MG63 (cell line): ENCODE results near the gene NTN1. TPM values are rescaled to one million over a fixed set of nuclear protein-coding genes. Genes with fewer than 3 reads are reported as not detected.
A peak's percentile ranks its signal among the peaks of the same experiment; 100 is the strongest.

Experiments used
- DNase-seq: peaks from one replicate; pipeline ENCODE4 v3.0.0-alpha.2; 2020
- H3K27me3 ChIP-seq: fragments of 250-450 bp; sonication (Bioruptor Pico); 2 replicates; pipeline ENCODE4 v1.5.1; 2020; ENCODE audit warnings: mild to moderate bottlenecking, moderate library complexity
- H3K36me3 ChIP-seq: fragments of 250-450 bp; sonication (Bioruptor Pico); 2 replicates; pipeline ENCODE4 v1.5.1; 2020; ENCODE audit warnings: mild to moderate bottlenecking, moderate library complexity
- H3K4me3 ChIP-seq: fragments of 250-450 bp; sonication (Bioruptor Pico); 2 replicates; pipeline ENCODE4 v1.5.1; 2020; ENCODE audit warnings: mild to moderate bottlenecking, moderate library complexity
- H3K9me3 ChIP-seq: fragments of 250-450 bp; sonication (Bioruptor Pico); 2 replicates; pipeline ENCODE4 v1.5.1; 2020; ENCODE audit warnings: mild to moderate bottlenecking, moderate library complexity
- total RNA-seq: library from RNA; depleted of rRNA; stranded (reverse); fragments of >200 nt; shearing (Covaris generic); gene quantifications from 2 replicates; pipeline ENCODE4 v1.2.3, GENCODE V29; 2014; ENCODE audit warnings: low replicate concordance

The NTN1 gene
- total RNA-seq, 1 experiment from 2014 or later: 0.79 TPM

DNA sequence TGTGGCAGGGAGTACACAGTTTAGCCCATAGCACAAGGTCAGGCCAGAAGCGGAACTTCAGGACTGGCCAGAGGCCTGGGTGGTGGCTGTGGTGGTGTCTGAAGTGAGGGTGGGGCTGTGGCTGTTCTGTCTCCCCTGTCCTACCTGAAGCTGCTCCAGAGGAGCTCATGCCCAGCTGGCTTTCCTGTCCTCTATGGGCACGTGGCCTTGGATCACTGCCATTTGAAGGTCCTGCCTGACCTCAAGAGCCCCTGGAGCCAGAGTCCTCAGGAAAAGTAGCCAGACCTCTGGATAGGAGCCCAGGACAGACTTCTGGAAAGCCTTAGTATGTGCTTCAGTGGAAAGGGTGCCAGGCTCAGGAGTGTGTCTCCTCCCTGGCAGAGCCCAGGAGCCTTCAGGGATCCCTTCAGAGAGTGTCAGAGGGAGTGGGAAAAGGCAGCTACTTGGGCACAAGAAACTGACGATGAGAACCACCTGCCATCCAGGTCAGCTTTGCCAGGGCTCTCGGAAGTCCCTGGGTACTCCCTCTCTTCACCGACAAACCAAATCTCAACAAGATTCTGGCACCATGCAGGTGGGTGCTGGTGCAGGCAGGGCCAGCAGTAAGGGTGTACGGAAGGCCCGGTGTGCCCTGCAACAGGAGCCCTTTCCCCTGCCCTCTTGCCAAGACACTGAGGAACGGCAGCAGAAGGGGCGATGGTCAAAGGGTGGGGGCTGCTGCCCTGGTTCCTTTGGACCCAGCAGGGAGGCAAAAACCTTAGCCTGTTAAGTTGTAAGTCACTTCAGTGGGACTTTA, 153.7 kb downstream of the NTN1 start:
- Histone ChIP-seq H3K36me3 (no peaks in the 10 kb centered on the region), H3K9me3 (no peaks in the 10 kb centered on the region), H3K27me3 (no peaks in the 10 kb centered on the region), H3K4me3 (no peak overlapping the region)
- no peak for DNase-seq

DNA sequence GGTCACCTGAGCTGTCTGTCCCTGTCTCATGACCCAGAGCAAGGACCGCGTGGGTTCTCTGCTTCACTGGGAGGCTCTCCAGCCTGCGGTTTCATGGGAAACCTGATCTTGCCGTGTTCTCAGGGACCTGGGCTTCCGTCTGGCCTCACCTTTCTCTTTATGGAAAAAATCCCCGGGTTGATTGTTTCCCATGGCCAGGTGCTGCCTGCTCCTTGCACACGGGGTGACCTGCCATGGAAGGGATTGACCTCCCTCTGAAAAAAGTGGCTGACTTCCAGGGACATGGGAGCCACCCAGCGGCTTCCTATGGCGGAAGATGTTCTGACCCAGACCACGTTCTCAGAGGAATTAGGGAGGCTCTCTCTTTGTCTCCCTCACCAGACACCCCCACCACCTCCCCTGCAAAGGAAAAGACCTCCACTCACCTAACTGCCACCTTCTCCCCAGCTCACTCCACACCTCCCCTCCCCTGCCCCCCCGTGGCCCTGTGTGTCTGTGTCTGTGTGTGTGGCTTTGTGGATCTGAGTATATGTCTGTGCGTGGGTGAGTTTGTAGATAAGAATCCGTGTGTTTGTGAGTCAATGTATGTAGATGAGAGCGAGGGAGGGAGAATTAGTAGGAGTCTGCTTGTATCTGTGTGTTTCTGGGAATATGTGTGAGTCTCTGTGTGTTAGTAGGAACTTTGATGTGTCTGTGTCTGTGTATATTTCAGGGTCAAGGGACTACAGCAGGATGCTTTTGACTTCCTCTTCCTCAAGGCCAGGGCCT, 154.6 kb downstream of the NTN1 start:
- no peaks in the 10 kb centered on the region for H3K36me3 ChIP-seq
- H3K27me3 ChIP-seq: no peaks in the 10 kb centered on the region
- H3K4me3 ChIP-seq: no peak overlapping the region
- H3K9me3 ChIP-seq: no peaks in the 10 kb centered on the region
- DNase-seq: no peak

DNA sequence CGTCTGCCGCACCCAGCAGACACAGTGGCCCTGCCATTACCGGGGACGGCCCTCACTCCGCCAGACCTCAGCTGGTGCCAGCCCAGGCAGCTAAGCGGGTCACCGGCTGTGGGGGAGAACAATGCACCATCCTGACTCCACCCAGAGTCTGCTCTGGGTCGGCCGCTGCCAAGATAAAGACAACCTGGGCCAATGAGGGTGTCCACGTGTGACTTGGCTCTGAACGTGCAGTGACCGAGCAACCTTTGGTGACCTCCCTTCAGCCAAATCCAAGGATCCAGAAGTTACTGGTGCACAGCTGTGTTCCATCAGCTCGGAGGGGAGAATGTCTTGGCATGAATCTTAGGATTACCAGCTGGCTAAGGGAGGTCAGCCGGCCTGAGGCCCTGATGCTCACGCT, 155.9 kb downstream of the NTN1 start:
- Histone ChIP-seq H3K27me3 (no peaks in the 10 kb centered on the region), H3K36me3 (no peaks in the 10 kb centered on the region)
- no peak for DNase-seq

DNA sequence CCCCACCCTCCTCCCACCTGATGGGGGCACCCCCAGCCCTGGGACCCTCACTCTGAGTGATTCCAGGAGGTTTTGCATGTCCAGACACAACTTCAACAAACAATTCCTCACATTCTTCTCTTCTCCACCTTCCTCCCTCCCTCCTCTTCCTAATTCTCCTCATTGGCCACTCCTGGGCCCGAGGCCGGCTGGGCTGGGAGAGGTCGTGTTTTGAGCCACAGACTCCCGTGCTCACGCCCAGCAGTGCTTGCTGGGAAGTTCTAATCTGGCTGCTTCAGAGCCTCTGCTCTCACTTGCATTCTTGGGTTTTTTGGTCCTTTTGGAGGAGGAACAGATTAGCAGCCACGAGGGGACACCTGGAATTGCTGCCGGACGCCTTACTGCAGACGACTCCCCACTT, 157.0 kb downstream of the NTN1 start:
- Histone ChIP-seq H3K9me3 (no peaks in the 10 kb centered on the region), H3K4me3 (no peak overlapping the region), H3K36me3 (no peaks in the 10 kb centered on the region), H3K27me3 (no peaks in the 10 kb centered on the region)
- no peak for DNase-seq

More for the DNA sequence above, 155.9 kb downstream of the NTN1 start:
- H3K9me3 ChIP-seq: no peaks in the 10 kb centered on the region
- H3K4me3 ChIP-seq: no peak overlapping the region

DNA sequence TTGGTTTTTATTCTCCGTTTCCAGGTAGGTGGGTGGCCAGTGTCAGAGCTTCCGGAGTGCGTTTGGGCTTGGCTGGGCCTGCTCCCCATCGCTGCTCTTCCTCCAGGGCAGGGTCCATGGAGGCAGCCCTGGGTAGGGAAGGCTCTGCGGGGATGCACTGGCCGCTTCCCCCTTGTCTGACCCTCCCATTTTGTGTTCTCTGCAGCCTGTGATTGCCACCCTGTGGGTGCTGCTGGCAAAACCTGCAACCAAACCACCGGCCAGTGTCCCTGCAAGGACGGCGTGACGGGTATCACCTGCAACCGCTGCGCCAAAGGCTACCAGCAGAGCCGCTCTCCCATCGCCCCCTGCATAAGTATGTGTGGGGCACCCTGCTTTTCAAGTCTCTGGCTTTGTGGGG, 158.3 kb downstream of the NTN1 start:
- no peaks in the 10 kb centered on the region for H3K27me3 ChIP-seq
- H3K36me3 ChIP-seq: no peaks in the 10 kb centered on the region
- no peak for DNase-seq
- H3K4me3 ChIP-seq: no peak overlapping the region
- H3K9me3 ChIP-seq: no peaks in the 10 kb centered on the region

DNA sequence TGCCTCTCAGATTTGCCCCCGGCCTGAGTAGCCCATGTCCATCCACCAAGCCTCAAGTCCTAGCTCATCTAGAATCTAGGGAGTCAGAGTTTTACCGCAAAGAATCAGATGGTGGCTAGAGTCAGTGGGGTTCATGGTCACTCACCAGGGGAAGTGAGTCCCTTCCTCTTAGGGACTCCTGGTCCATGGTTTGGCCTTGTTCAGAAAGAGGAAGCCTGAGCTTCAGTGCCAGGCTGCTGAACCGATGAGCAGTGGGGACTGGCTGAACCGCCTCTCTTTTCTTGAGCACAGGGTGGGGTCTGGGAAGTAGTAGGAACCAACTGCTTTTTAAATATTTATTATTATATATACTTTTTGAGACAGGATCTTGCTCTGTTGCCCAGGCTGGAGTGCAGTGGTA, 160.3 kb downstream of the NTN1 start:
- no peaks in the 10 kb centered on the region for H3K9me3 ChIP-seq
- DNase-seq: no peak
- no peak overlapping the region for H3K4me3 ChIP-seq
- H3K36me3 ChIP-seq: no peaks in the 10 kb centered on the region
- H3K27me3 ChIP-seq: no peaks in the 10 kb centered on the region

DNA sequence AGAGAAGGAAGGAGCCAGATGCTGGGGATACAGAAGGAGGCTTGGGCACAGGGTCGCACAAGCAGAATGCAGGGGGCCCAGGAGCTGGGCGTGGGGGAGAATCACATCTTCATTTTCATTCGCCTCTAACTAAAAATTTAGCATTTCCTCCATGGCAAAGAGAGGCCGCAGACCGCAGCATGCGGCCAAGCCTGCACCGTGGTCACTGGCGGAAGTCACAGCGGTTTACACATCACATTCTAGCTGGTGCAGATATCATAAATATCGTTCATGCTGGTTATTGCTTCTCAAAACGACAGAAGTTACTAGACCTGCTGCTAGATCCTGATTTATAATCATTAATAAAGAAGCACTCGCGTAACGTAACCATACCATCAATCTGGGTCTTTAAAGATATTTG, 162.0 kb downstream of the NTN1 start:
- Histone ChIP-seq H3K36me3 (no peaks in the 10 kb centered on the region), H3K9me3 (no peaks in the 10 kb centered on the region), H3K27me3 (no peaks in the 10 kb centered on the region), H3K4me3 (no peak overlapping the region)
- DNase-seq: no peak

DNA sequence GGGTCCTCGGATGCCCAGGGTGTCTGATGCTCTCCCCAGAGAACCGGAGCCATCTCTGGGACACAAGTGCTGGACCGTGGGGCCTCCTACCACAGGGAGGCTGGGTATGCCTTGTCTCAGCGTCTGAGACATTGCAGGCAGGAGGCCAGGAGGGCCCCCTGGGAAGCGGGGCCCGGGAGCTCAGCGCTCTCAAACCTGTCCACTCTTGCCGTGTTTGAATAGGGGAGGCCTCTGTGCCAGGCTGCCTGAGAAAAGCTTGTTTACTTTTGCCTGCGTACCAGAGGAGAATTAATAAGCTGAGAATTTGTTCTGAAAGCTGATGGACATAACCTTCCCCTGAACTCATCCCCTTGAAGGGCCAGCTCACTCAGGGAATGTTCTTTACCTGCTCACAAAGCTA, 163.8 kb downstream of the NTN1 start:
- DNase-seq: no peak
- H3K36me3 ChIP-seq: no peaks in the 10 kb centered on the region
- no peak overlapping the region for H3K4me3 ChIP-seq
- no peaks in the 10 kb centered on the region for H3K9me3 ChIP-seq
- H3K27me3 ChIP-seq: no peaks in the 10 kb centered on the region

DNA sequence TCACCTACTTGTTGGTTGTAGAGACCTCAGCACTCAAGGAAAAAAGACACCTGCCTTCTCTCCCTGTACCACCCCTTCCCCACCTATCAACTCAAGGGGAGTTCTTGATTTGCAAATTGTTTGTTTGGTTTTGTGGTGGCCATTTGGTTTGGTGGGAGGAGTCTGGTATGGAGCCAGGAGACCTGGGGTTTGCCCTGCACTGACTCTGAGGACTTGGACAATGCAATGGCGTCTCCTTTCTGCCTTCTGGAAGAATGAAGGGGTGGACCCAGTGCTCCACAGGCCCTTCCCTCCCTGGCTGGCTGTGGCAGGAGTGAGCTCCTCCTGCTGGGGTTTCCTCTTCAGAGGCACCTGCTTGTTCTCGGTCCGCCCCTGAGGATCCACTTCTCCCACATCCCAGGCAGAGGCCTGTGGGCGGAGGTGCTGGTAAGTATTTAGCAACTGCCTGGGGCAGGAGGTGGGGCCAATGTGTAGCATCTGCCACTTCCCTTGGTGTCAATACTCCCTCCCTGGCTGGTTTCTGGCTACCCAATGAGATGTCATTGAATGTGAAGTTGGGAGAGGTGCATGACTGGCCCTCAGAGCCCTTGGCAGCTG, 164.5 kb downstream of the NTN1 start:
- Histone ChIP-seq H3K27me3 (no peaks in the 10 kb centered on the region), H3K4me3 (no peak overlapping the region), H3K9me3 (no peaks in the 10 kb centered on the region), H3K36me3 (no peaks in the 10 kb centered on the region)
- no peak for DNase-seq

DNA sequence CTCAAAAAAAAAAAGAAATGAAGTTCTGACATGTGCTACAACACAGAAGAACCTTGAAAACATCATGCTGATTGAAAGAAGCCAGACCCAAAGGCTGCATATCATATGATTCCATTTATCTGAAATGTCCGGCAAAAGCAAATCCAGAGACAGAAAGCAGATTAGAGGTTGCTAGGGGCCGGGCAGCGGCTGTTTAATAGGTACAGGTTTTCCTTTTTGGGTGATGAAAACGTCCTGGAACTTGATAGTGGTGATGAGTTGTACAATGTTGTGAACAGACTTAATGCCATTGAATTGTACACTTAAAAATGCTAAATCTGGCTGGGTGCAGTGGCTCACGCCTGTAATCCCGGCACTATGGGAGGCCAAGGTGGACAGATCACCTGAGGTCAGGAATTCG, 166.5 kb downstream of the NTN1 start:
- DNase-seq: no peak
- Histone ChIP-seq H3K4me3 (no peak overlapping the region), H3K36me3 (no peaks in the 10 kb centered on the region), H3K9me3 (no peaks in the 10 kb centered on the region), H3K27me3 (no peaks in the 10 kb centered on the region)

DNA sequence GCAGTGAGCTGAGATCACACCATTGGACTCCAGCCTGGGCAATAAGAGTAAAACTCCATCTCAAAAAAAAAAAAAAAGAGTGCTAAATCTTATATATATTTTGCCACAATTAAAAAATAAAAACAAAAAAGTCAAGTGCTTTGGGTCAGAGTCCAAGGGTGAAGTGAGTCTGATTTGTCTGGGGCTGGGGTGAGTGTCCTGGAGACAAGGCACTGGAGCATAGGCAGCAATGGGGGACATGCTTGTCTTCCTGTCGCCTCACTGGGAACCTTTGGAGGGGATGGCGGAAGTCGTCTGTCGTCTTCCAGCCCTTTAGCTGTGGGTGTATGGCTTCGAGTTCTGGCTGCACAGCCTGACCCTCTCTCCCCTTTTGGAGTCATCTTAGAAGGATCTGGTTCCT, 167.1 kb downstream of the NTN1 start:
- DNase-seq: no peak
- Histone ChIP-seq H3K36me3 (no peaks in the 10 kb centered on the region), H3K4me3 (no peak overlapping the region), H3K9me3 (no peaks in the 10 kb centered on the region), H3K27me3 (no peaks in the 10 kb centered on the region)

DNA sequence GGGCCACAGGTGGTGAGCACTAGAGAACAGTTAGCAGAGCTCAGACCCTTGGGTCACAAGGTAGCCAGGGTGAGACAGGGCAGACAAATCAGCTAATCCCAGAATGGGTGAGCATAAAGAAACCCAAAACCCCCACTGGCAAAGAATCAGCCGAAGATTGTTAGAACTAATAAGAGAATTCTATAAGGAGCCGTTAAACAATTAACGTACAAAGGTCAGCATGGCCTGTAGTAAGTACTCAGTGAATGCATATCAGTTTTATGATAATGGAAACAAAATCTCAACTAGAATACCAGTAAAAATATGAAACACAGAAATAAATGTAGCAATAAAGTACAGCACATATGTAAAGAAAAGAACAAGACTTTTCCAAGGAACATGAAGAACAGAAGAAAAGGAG, 168.6 kb downstream of the NTN1 start:
- Histone ChIP-seq H3K9me3 (no peaks in the 10 kb centered on the region), H3K27me3 (no peaks in the 10 kb centered on the region), H3K4me3 (no peak overlapping the region), H3K36me3 (no peaks in the 10 kb centered on the region)
- no peak for DNase-seq

DNA sequence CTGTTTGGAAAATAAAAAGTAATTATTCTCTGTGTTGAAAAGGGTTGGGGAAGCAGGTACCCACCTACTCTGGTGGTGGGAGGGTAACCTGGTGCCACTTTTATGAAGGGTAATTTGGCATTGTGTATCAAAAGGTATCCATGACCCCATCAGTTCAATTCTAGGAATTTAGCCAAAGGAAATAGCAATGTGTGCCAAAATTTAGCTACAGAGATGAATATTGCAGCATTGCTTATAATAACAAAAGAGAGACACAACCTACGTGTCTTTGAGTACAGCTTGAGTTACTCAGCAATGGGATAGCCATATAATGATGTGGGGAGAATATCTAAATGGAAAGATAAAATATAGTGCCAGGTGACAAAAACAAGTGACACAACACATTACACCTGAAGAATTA, 170.7 kb downstream of the NTN1 start:
- no peaks in the 10 kb centered on the region for H3K27me3 ChIP-seq
- DNase-seq: no peak

DNA sequence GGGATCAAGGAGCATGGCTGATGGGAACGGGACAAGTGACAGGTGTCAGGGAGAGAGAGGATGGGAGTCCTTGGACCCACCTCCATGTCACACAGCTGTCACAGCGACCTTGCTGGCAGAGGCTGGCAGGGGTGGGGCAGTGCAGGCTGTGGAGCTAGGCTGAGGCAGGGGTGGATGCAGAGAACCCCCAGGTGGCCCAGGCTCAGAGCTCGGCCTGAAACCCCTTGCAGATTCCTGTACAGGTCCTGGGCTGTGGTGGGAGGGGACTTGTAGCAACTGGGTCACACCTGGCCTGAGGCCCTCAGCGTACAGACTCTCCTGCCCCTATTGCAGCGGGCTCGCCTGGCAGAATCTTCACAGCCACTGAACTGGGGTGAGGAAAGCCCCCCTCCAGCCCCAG, 174.1 kb downstream of the NTN1 start:
- H3K4me3 ChIP-seq: no peak overlapping the region
- H3K27me3 ChIP-seq: no peaks in the 10 kb centered on the region
- DNase-seq: no peak

More for the DNA sequence above, 170.7 kb downstream of the NTN1 start:
- H3K36me3 ChIP-seq: no peaks in the 10 kb centered on the region
- H3K9me3 ChIP-seq: no peaks in the 10 kb centered on the region
- H3K4me3 ChIP-seq: no peak overlapping the region

DNA sequence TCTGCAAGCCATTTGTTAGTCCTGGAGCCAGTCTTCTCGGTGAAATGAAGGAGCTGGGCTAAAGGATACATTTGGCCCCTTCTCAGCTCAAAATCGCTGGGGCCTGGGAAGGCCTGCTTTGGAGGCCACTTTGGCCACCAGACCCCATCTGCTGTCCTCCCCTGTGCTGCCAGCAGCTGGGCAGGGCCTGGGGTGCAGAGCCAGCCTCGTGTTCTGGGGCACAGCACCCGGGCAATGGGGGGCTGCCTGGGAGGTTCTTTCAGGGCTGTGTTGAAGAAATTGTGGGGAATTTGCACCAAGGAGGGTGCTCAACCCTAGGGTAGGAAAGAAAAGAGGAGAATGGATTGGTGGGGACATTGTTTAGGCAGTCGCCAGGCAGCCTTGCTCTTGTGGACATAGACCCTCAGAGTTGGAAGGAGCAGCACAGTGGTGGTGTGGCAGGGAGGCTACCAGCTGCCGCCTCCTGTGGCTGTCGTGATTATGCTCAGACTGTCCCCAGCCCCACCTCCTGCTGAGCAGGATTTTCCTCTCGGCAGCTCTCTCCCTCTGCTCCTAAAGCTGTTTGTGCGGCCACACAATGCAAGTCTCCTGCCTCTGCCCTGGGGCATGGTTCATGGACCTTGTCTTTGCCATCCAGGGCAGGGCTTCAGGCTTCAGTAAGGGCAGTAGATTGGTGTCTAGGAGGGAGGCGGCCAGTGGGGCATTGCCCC, 174.8 kb downstream of the NTN1 start:
- no peaks in the 10 kb centered on the region for H3K27me3 ChIP-seq
- no peaks in the 10 kb centered on the region for H3K36me3 ChIP-seq
- no peak for DNase-seq
- H3K4me3 ChIP-seq: no peak overlapping the region
- no peaks in the 10 kb centered on the region for H3K9me3 ChIP-seq

More for the DNA sequence above, 174.1 kb downstream of the NTN1 start:
- Histone ChIP-seq H3K36me3 (no peaks in the 10 kb centered on the region), H3K9me3 (no peaks in the 10 kb centered on the region)

DNA sequence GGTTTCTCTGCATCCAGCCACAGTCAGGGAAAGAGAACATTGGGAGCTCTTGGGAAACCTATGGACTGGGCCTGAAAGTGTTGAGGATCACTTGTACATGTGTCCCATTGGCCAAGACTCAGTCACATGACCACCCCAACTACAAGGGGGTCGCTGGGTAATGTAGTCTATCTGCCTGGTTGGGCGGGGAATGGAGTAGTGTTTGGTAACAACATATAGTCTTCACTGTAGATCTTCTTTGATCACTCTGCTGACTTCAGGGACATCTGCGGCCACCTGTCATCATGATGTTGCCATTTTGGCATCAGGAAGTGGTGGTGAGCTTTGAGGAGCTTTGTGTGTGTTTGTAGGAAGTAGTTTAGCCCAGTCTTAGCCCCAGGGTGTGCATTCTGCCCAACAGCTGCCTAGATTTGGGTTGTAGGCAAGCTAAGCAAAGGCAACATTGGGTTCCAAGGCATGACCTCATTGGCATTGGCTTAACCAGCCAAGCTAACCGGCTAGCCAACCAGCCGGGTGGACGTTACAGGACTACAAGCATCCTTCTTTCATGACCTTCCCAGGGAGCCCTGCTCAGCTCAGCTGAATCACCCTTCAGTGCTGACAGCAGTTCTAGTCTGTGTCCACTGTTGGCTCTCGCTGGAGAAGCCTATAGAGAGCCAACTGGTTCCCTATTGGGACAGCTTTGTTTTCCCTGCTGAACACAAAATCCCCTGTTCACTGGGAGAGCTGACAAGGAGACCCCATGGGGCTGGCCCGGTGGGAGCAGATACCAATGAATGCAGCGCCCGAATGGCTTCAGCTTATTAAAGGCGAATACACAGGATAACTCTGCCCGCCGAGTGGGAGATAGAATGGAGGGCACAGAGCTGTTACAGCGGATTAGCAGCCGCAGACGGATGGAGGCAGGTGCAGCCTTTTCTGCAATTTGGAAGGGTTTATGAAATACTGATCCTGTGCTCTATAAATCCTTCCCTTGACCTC, 178.6 kb downstream of the NTN1 start:
- H3K9me3 ChIP-seq: no peaks in the 10 kb centered on the region
- DNase-seq: peak; percentile 70
- H3K4me3 ChIP-seq: no peak overlapping the region
- H3K36me3 ChIP-seq: no peaks in the 10 kb centered on the region
- no peaks in the 10 kb centered on the region for H3K27me3 ChIP-seq
